Uterus (tissue), 4 donors: Measurements from ENCODE around the gene SEMA3B. TPM values are rescaled to one million over a fixed set of nuclear protein-coding genes. Genes with fewer than 3 reads are reported as not detected.

ENCODE experiments used
- DNase-seq, 2 donors: peaks; one replicate each; pipeline ENCODE4 v3.0.0-alpha.2; 2019 to 2020
- H3K27ac ChIP-seq, 2 donors: fragments of 200-600 bp; sonication (generic); 1 replicate in 1 of 2; 2 replicates in 1 of 2; pipeline ENCODE4 v1.5.1; 2016 to 2018
- H3K27me3 ChIP-seq, 2 donors: fragments of 200-600 bp; sonication (generic); one replicate each; pipeline ENCODE4 v1.5.1; 2018 to 2019; ENCODE audit warnings: control low read depth in 1 of 2
- H3K36me3 ChIP-seq, 2 donors: fragments of 200-600 bp; sonication (generic); one replicate each; pipeline ENCODE4 v1.5.1; 2019; ENCODE audit warnings: control low read depth in 1 of 2
- H3K4me1 ChIP-seq, 2 donors: fragments of 200-600 bp; sonication (generic); one replicate each; pipeline ENCODE4 v1.5.1; 2018 to 2019; ENCODE audit warnings: control low read depth in 1 of 2
- H3K4me3 ChIP-seq, 2 donors: fragments of 200-600 bp; sonication (generic); 1 replicate in 1 of 2; 2 replicates in 1 of 2; pipeline ENCODE4 v1.5.1; 2018 to 2019; ENCODE audit warnings: mild to moderate bottlenecking in 1 of 2
- H3K9me3 ChIP-seq, 2 donors: fragments of 200-600 bp; sonication (generic); one replicate each; pipeline ENCODE4 v1.5.1; 2019; ENCODE audit warnings: control low read depth in 1 of 2
- CTCF ChIP-seq, 4 experiments: fragments of 200-600 bp in 2 of 4; fragments of 450-650 bp in 2 of 4; sonication (generic) in 2 of 4; IDR thresholded peaks; one replicate each; pipeline ENCODE4 v1.5.1; 2016 to 2019; ENCODE audit warnings: antibody characterized with exemption in 4 of 4, mild to moderate bottlenecking in 2 of 4, moderate library complexity in 1 of 4
- POLR2A ChIP-seq, 2 donors: fragments of 450-650 bp; IDR thresholded peaks; one replicate each; pipeline ENCODE4 v1.6.1; 2016; ENCODE audit warnings: antibody characterized with exemption in 2 of 2, mild to moderate bottlenecking in 1 of 2, moderate library complexity in 1 of 2
- intact Hi-C: fragments of 100-400 bp; cut with DNase I; formaldehyde crosslinking; loops from one replicate; pipeline ENCODE4 v1.15.1; 2023; ENCODE audit warnings: low total_unique reads
- total RNA-seq, 4 donors: library from RNA; depleted of rRNA in 3 of 4; stranded (reverse); fragments of >200 nt in 3 of 4; gene quantifications; one replicate each; pipeline versions ENCODE4 v1.1.0 to v1.2.4, GENCODE V29; 2014 to 2023
- donor health status: DM: yes; HTN: yes; CAD: no.

Gene SEMA3B
- total RNA-seq, 4 donors from 2014 or later: 24.1 to 113 (median 77.2) TPM

- Histone ChIP-seq H3K4me3 (peak overlapping the region in 1 of 2 donors; percentile 31), H3K9me3 (no peaks in the 10 kb centered on the region)
These were observed 22.4 kb upstream of the SEMA3B start for GRCh38 chr3:50246517-50246954.

GRCh38 chr3:50248387-50248786 lies 20.6 kb upstream of the SEMA3B start:
- peaks cover 0 to 42% of the 10 kb centered on the region in 2 donors for H3K4me1 ChIP-seq
- H3K27ac ChIP-seq: peak overlapping the region; percentile 46 to 99
- intact Hi-C loops: no loop called here
- H3K4me3 ChIP-seq: no peak overlapping the region
- H3K36me3 ChIP-seq: no peaks in the 10 kb centered on the region
- TF ChIP-seq CTCF (IDR thresholded peaks at IDR 0.05): no peak
- TF ChIP-seq POLR2A (IDR thresholded peaks at IDR 0.05): peak in 1 of 2 donors; percentile 8
- no peak for DNase-seq
- H3K27me3 ChIP-seq: no peaks in the 10 kb centered on the region
- no peaks in the 10 kb centered on the region for H3K9me3 ChIP-seq

More at GRCh38 chr3:50246517-50246954, 22.4 kb upstream of the SEMA3B start:
- H3K36me3 ChIP-seq: no peaks in the 10 kb centered on the region
- DNase-seq: peak; percentile 59 to 72
- no peak for TF ChIP-seq CTCF (IDR thresholded peaks at IDR 0.05)
- no peak for TF ChIP-seq POLR2A (IDR thresholded peaks at IDR 0.05)
- peak overlapping the region; percentile 81 to 99 for H3K27ac ChIP-seq
- H3K27me3 ChIP-seq: no peaks in the 10 kb centered on the region
- H3K4me1 ChIP-seq: peaks cover 0 to 59% of the 10 kb centered on the region in 2 donors
- intact Hi-C loops: no loop called here

GRCh38 chr3:50249457-50249856 lies 19.5 kb upstream of the SEMA3B start:
- H3K27ac ChIP-seq: peak overlapping the region; percentile 46 to 99
- H3K9me3 ChIP-seq: no peaks in the 10 kb centered on the region
- H3K4me1 ChIP-seq: peaks cover 0 to 34% of the 10 kb centered on the region in 2 donors
- intact Hi-C loops: no loop called here
- no peaks in the 10 kb centered on the region for H3K36me3 ChIP-seq
- no peak overlapping the region for H3K4me3 ChIP-seq
- TF ChIP-seq POLR2A (IDR thresholded peaks at IDR 0.05): no peak
- TF ChIP-seq CTCF (IDR thresholded peaks at IDR 0.05): no peak
- DNase-seq: no peak
- H3K27me3 ChIP-seq: no peaks in the 10 kb centered on the region

- Histone ChIP-seq H3K4me1 (peaks cover 0 to 24% of the 10 kb centered on the region in 2 donors), H3K4me3 (no peak overlapping the region), H3K27me3 (no peaks in the 10 kb centered on the region), H3K27ac (peak overlapping the region; percentile 1 to 99), H3K36me3 (no peaks in the 10 kb centered on the region), H3K9me3 (no peaks in the 10 kb centered on the region)
- no peak for TF ChIP-seq POLR2A (IDR thresholded peaks at IDR 0.05)
- no peak for TF ChIP-seq CTCF (IDR thresholded peaks at IDR 0.05)
- intact Hi-C loops: no loop called here
- DNase-seq: no peak
These were observed 18.4 kb upstream of the SEMA3B start for GRCh38 chr3:50250514-50250913.

- H3K4me3 ChIP-seq: no peak overlapping the region
- H3K27ac ChIP-seq: peak overlapping the region; percentile 17 to 99
- H3K4me1 ChIP-seq: peaks cover 0 to 17% of the 10 kb centered on the region in 2 donors
- TF ChIP-seq CTCF (IDR thresholded peaks at IDR 0.05) (no peak), POLR2A (IDR thresholded peaks at IDR 0.05) (no peak)
- intact Hi-C loops: no loop called here
- DNase-seq: no peak
- H3K27me3 ChIP-seq: no peaks in the 10 kb centered on the region
- no peaks in the 10 kb centered on the region for H3K36me3 ChIP-seq
- no peaks in the 10 kb centered on the region for H3K9me3 ChIP-seq
These were observed 17.7 kb upstream of the SEMA3B start for GRCh38 chr3:50251220-50251619.
